ENCODE results near the gene SAPCD1.

Gene SAPCD1

DNA sequence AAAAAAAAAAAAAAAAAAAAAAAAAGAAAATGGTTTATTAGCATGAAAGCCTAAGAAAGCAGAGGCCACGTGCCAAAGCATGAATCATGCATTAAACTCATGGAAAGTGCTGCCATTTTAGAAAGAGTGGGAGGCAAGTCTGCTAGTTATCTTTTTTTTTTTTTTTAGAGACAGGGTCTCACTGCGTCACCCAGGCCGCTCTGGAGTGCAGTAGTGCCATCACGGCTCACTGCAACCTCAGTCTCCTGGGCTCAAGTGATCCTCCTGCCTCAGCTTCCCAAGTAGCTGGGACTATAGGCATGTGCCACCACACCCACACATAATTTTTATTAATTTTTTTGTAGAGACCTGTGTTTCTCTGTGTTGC, 9.5 kb downstream of the SAPCD1 start:
- Histone ChIP-seq H2BK15ac (ENCODE audit: low read depth, poor library complexity, severe bottlenecking) (peak overlapping the region; percentile 18), H3K27ac (ENCODE audit: low read length, poor library complexity, severe bottlenecking) (no peak overlapping the region), H3K18ac (ENCODE audit: low read depth in 1 of 2, low read length in 2 of 2) (no peak overlapping the region), H3K4ac (ENCODE audit: low read depth in 1 of 2, low read length in 2 of 2) (no peak overlapping the region), H3K4me2 (ENCODE audit: low read length, poor library complexity, severe bottlenecking) (no peak overlapping the region), H3K79me1 (replicated peaks; ENCODE audit: low read length, poor library complexity, severe bottlenecking) (no peaks in the 10 kb centered on the region), H2BK5ac (ENCODE audit: low read depth, low read length, poor library complexity, severe bottlenecking) (no peak overlapping the region), H2BK12ac (ENCODE audit: low read length in 2 of 2) (no peak overlapping the region), H4K8ac (ENCODE audit: low read length) (no peak overlapping the region), H3K27me3 (ENCODE audit: control insufficient read depth in 1 of 2, insufficient read depth in 1 of 2, low read length in 2 of 2) (no peaks in the 10 kb centered on the region), H2BK120ac (ENCODE audit: low read depth, low read length) (no peak overlapping the region), H2AK5ac (ENCODE audit: low read length, severe bottlenecking) (no peak overlapping the region), H3K36me3 (ENCODE audit: control insufficient read depth in 1 of 2, insufficient read depth in 2 of 2, low read depth in 1 of 2, low read length in 2 of 2) (no peaks in the 10 kb centered on the region), H4K91ac (ENCODE audit: low read length) (no peak overlapping the region), H2AFZ (ENCODE audit: low read depth, low read length) (no peak overlapping the region), H3K14ac (ENCODE audit: low read length in 2 of 2) (no peak overlapping the region), H3K4me1 (ENCODE audit: control insufficient read depth, insufficient read depth, low read depth, low read length) (peaks cover 10% of the 10 kb centered on the region), H3K23ac (ENCODE audit: low read length in 2 of 2) (no peak overlapping the region), H3K9ac (ENCODE audit: low read length) (no peak overlapping the region), H3K9me3 (ENCODE audit: control insufficient read depth, low read length) (no peaks in the 10 kb centered on the region), H3K4me3 (ENCODE audit: insufficient read depth in 1 of 2, low read depth in 1 of 2, low read length in 2 of 2) (no peak overlapping the region)
- 88% methylated on average over 4 of the region's 4 CpGs for WGBS
- DNase-seq, result no peak

DNA sequence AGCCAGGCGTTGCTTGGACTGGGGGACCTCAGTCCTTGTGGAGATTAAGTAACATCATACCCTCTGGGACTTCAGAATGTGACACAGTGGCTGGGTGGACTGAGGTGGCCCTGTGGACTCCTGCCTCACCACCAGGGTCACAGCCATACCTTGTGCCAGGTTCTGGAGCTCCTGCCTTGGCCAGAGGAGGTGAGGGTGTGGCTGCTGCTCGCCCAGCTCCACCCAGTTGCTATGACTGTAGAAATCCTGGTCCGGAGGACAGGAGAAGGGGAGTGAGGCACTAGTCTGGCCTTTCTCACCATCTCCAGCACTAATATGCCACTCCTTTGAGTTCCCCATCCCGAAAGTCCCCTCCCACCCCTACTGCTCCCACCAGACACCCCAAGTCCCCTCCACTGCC, 12.7 kb downstream of the SAPCD1 start:
- Histone ChIP-seq H4K91ac (ENCODE audit: low read length) (no peak overlapping the region), H3K79me1 (replicated peaks; ENCODE audit: low read length, poor library complexity, severe bottlenecking) (no peaks in the 10 kb centered on the region), H3K18ac (ENCODE audit: low read depth in 1 of 2, low read length in 2 of 2) (no peak overlapping the region), H3K4me2 (ENCODE audit: low read length, poor library complexity, severe bottlenecking) (no peak overlapping the region), H2BK15ac (ENCODE audit: low read depth, poor library complexity, severe bottlenecking) (no peak overlapping the region), H2BK120ac (ENCODE audit: low read depth, low read length) (no peak overlapping the region), H3K27ac (ENCODE audit: low read length, poor library complexity, severe bottlenecking) (no peak overlapping the region), H3K4me1 (ENCODE audit: control insufficient read depth, insufficient read depth, low read depth, low read length) (peaks cover 16% of the 10 kb centered on the region), H2BK5ac (ENCODE audit: low read depth, low read length, poor library complexity, severe bottlenecking) (no peak overlapping the region), H3K14ac (ENCODE audit: low read length in 2 of 2) (no peak overlapping the region), H3K4me3 (ENCODE audit: insufficient read depth in 1 of 2, low read depth in 1 of 2, low read length in 2 of 2) (no peak overlapping the region), H3K27me3 (ENCODE audit: control insufficient read depth in 1 of 2, insufficient read depth in 1 of 2, low read length in 2 of 2) (no peaks in the 10 kb centered on the region), H2AFZ (ENCODE audit: low read depth, low read length) (no peak overlapping the region), H4K8ac (ENCODE audit: low read length) (no peak overlapping the region), H3K36me3 (ENCODE audit: control insufficient read depth in 1 of 2, insufficient read depth in 2 of 2, low read depth in 1 of 2, low read length in 2 of 2) (peaks cover 20 to 28% of the 10 kb centered on the region in 2 experiments), H3K9me3 (ENCODE audit: control insufficient read depth, low read length) (no peaks in the 10 kb centered on the region), H2BK12ac (ENCODE audit: low read length in 2 of 2) (no peak overlapping the region), H3K23ac (ENCODE audit: low read length in 2 of 2) (no peak overlapping the region), H2AK5ac (ENCODE audit: low read length, severe bottlenecking) (no peak overlapping the region), H3K9ac (ENCODE audit: low read length) (no peak overlapping the region), H3K4ac (ENCODE audit: low read depth in 1 of 2, low read length in 2 of 2) (no peak overlapping the region)
- DNase-seq, result no peak
- 94% methylated on average over 3 of the region's 4 CpGs for WGBS

DNA sequence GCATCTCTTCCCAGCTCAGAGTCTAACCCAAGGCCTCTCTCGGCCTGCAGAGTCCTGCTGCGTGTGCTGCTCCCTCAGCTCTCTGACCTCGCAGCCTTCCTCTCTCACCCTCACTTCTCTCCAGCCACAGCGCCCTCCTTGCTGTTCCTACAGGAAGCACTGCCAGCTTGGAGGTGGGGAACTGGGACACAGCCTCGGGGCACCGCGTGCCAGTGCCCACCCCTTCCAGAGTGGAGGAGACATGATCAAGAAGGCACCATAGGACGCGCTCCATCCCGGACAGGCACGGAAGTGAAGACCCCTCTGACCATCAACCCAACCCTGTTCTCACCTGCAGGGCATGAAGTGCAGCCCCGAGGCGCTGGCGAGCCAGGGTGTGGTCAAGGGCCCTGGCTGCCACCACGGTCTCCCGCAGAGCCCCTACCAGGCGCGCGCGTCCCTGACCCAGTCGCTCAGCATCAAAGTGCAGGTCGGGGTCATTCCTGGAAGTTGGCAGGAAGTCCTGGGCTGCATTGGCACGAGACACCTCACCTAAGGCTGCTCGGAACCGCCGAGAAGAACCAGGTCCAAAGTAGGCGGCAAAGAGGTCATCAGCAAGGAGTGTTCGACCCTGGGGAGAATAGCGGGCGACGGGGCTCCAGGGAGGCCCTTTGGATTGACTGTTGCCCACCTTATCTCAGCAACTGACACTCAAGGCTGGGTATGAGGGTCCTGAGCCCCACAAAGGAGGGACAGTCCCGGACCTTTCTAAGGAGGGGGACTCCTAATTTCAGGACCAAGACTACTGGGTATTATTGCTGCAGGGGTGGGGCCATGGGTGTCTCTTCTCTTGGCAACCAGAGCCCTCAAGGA, 13.4 kb downstream of the SAPCD1 start:
- no peak overlapping the region for H3K9ac ChIP-seq (ENCODE audit: low read length)
- peaks cover 16% of the 10 kb centered on the region for H3K4me1 ChIP-seq (ENCODE audit: control insufficient read depth, insufficient read depth, low read depth, low read length)
- no peak overlapping the region for H2BK15ac ChIP-seq (ENCODE audit: low read depth, poor library complexity, severe bottlenecking)
- no peak overlapping the region for H4K91ac ChIP-seq (ENCODE audit: low read length)
- no peak for DNase-seq
- H2BK120ac ChIP-seq (ENCODE audit: low read depth, low read length), result no peak overlapping the region
- 93% methylated on average over 32 of the region's 32 CpGs for WGBS
- peak overlapping the region; percentile 18 for H2AK5ac ChIP-seq (ENCODE audit: low read length, severe bottlenecking)
- H3K9me3 ChIP-seq (ENCODE audit: control insufficient read depth, low read length), result no peaks in the 10 kb centered on the region
- H4K8ac ChIP-seq (ENCODE audit: low read length), result no peak overlapping the region
- no peak overlapping the region for H3K27ac ChIP-seq (ENCODE audit: low read length, poor library complexity, severe bottlenecking)
- H3K18ac ChIP-seq (ENCODE audit: low read depth in 1 of 2, low read length in 2 of 2), result no peak overlapping the region
- H3K79me1 ChIP-seq (replicated peaks; ENCODE audit: low read length, poor library complexity, severe bottlenecking), result no peaks in the 10 kb centered on the region
- H3K27me3 ChIP-seq (ENCODE audit: control insufficient read depth in 1 of 2, insufficient read depth in 1 of 2, low read length in 2 of 2), result no peaks in the 10 kb centered on the region
- H2BK12ac ChIP-seq (ENCODE audit: low read length in 2 of 2), result no peak overlapping the region
- H3K23ac ChIP-seq (ENCODE audit: low read length in 2 of 2), result no peak overlapping the region
- no peak overlapping the region for H2BK5ac ChIP-seq (ENCODE audit: low read depth, low read length, poor library complexity, severe bottlenecking)
- no peak overlapping the region for H3K4me3 ChIP-seq (ENCODE audit: insufficient read depth in 1 of 2, low read depth in 1 of 2, low read length in 2 of 2)
- no peak overlapping the region for H3K14ac ChIP-seq (ENCODE audit: low read length in 2 of 2)
- H3K36me3 ChIP-seq (ENCODE audit: control insufficient read depth in 1 of 2, insufficient read depth in 2 of 2, low read depth in 1 of 2, low read length in 2 of 2), result peaks cover 27 to 35% of the 10 kb centered on the region in 2 experiments
- H3K4me2 ChIP-seq (ENCODE audit: low read length, poor library complexity, severe bottlenecking), result no peak overlapping the region
- no peak overlapping the region for H3K4ac ChIP-seq (ENCODE audit: low read depth in 1 of 2, low read length in 2 of 2)
- H2AFZ ChIP-seq (ENCODE audit: low read depth, low read length), result no peak overlapping the region

DNA sequence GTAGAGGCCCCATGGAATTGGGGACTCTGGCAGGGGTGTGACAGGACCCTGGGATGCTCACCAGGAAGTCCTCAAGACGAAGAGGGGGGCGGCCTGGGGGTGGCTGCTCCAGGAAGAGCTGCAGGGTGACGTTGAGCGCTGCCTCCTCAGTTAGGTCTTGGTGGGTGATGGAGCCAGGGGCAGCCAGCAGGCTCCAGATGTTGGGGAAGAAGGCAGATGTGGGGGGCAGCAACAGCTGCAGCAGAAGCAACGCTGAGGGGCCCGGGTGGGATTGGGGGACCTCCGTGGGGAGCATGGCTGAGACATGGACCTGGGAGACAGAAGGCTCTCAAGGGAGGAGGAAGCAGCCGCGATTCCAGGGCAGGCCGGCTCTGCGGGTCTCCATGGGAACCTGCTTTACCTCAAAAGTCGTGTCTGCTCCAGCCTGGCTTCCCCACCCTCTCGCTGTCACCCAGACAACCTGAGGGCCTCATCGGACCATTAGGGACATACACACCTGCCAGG, 14.1 kb downstream of the SAPCD1 start:
- no peak for DNase-seq
- Histone ChIP-seq H3K4me2 (ENCODE audit: low read length, poor library complexity, severe bottlenecking) (peak overlapping the region; percentile 20), H2BK12ac (ENCODE audit: low read length in 2 of 2) (peak overlapping the region in 1 of 2 experiments; percentile 21), H4K91ac (ENCODE audit: low read length) (peak overlapping the region; percentile 30), H3K36me3 (ENCODE audit: control insufficient read depth in 1 of 2, insufficient read depth in 2 of 2, low read depth in 1 of 2, low read length in 2 of 2) (peaks cover 33 to 42% of the 10 kb centered on the region in 2 experiments), H4K8ac (ENCODE audit: low read length) (peak overlapping the region; percentile 72), H2BK15ac (ENCODE audit: low read depth, poor library complexity, severe bottlenecking) (peak overlapping the region; percentile 45), H3K27me3 (ENCODE audit: control insufficient read depth in 1 of 2, insufficient read depth in 1 of 2, low read length in 2 of 2) (no peaks in the 10 kb centered on the region), H3K9me3 (ENCODE audit: control insufficient read depth, low read length) (no peaks in the 10 kb centered on the region), H3K4ac (ENCODE audit: low read depth in 1 of 2, low read length in 2 of 2) (peak overlapping the region in 1 of 2 experiments; percentile 47), H2BK5ac (ENCODE audit: low read depth, low read length, poor library complexity, severe bottlenecking) (no peak overlapping the region), H2BK120ac (ENCODE audit: low read depth, low read length) (peak overlapping the region; percentile 19), H3K23ac (ENCODE audit: low read length in 2 of 2) (no peak overlapping the region), H3K9ac (ENCODE audit: low read length) (peak overlapping the region; percentile 47), H3K27ac (ENCODE audit: low read length, poor library complexity, severe bottlenecking) (no peak overlapping the region), H2AFZ (ENCODE audit: low read depth, low read length) (no peak overlapping the region), H2AK5ac (ENCODE audit: low read length, severe bottlenecking) (peak overlapping the region; percentile 32), H3K79me1 (replicated peaks; ENCODE audit: low read length, poor library complexity, severe bottlenecking) (no peaks in the 10 kb centered on the region), H3K4me1 (ENCODE audit: control insufficient read depth, insufficient read depth, low read depth, low read length) (peaks cover 16% of the 10 kb centered on the region), H3K14ac (ENCODE audit: low read length in 2 of 2) (no peak overlapping the region), H3K4me3 (ENCODE audit: insufficient read depth in 1 of 2, low read depth in 1 of 2, low read length in 2 of 2) (peak overlapping the region in 1 of 2 experiments; percentile 18), H3K18ac (ENCODE audit: low read depth in 1 of 2, low read length in 2 of 2) (peak overlapping the region; percentile 35 to 48)
- WGBS, result 74% methylated on average over 14 of the region's 14 CpGs
